GM18507 (cell line): ENCODE results near the gene SCYL2.
A peak's percentile ranks its signal among the peaks of the same experiment; 100 is the strongest.
"Not testable (repeated sequence)": the region's sequence is repeated elsewhere in the genome, so short reads cannot be mapped to it uniquely, and the experiment has no call there.

Experiments used
- DNase-seq: peaks from one replicate; pipeline ENCODE4 v3.0.0; 2011; ENCODE audit warnings: low read depth; ENCODE audit not compliant: insufficient read length; ENCODE audit errors: extremely low spot score
- FAIRE-seq: peaks from 2 replicates; lab custom pipeline; 2011; peaks lifted over from hg19 to GRCh38; lab: Jason Lieb, UNC

The SCYL2 gene

GRCh38 chr12:100308138-100308537, 41.2 kb downstream of the SCYL2 start:
- FAIRE-seq = not testable (repeated sequence)

GRCh38 chr12:100311317-100311716, 44.3 kb downstream of the SCYL2 start:
- DNase-seq (no peak), FAIRE-seq (no peak)

More at GRCh38 chr12:100308138-100308537, 41.2 kb downstream of the SCYL2 start:
- DNase-seq = not testable (repeated sequence)

GRCh38 chr12:100317371-100317770, 50.4 kb downstream of the SCYL2 start:
- no peak for DNase-seq
- FAIRE-seq = no peak

GRCh38 chr12:100324498-100324897, 57.5 kb downstream of the SCYL2 start:
- DNase-seq (no peak), FAIRE-seq (peak; percentile 31)

- DNase-seq (no peak), FAIRE-seq (no peak)
Measured at GRCh38 chr12:100326208-100326607, 59.2 kb downstream of the SCYL2 start.

GRCh38 chr12:100329800-100330199, 62.8 kb downstream of the SCYL2 start:
- DNase-seq (no peak), FAIRE-seq (peak; percentile 88)

GRCh38 chr12:100331871-100332270, 64.9 kb downstream of the SCYL2 start:
- FAIRE-seq = no peak
- no peak for DNase-seq

- no peak for FAIRE-seq
Measured at GRCh38 chr12:100332852-100333251, 65.9 kb downstream of the SCYL2 start.

GRCh38 chr12:100337299-100337698, 70.3 kb downstream of the SCYL2 start:
- FAIRE-seq (no peak), DNase-seq (no peak)

More at GRCh38 chr12:100332852-100333251, 65.9 kb downstream of the SCYL2 start:
- DNase-seq = no peak

GRCh38 chr12:100337727-100338126, 70.8 kb downstream of the SCYL2 start:
- DNase-seq = no peak
- no peak for FAIRE-seq

- FAIRE-seq (no peak), DNase-seq (no peak)
Measured at GRCh38 chr12:100339071-100339470, 72.1 kb downstream of the SCYL2 start.

GRCh38 chr12:100342897-100343296, 75.9 kb downstream of the SCYL2 start:
- not testable (repeated sequence) for DNase-seq, FAIRE-seq

- not testable (repeated sequence) for FAIRE-seq, DNase-seq
Measured at GRCh38 chr12:100344351-100344750, 77.4 kb downstream of the SCYL2 start.

GRCh38 chr12:100345020-100345767, 78.2 kb downstream of the SCYL2 start:
- FAIRE-seq (no peak), DNase-seq (no peak)

- FAIRE-seq (no peak), DNase-seq (no peak)
Measured at GRCh38 chr12:100346660-100347059, 79.7 kb downstream of the SCYL2 start.

- DNase-seq = no peak
- FAIRE-seq = no peak
Measured at GRCh38 chr12:100348657-100349454, 81.9 kb downstream of the SCYL2 start.

GRCh38 chr12:100356644-100357223, 89.8 kb downstream of the SCYL2 start, which contains the start of gene SLC17A8:
Gene SLC17A8 (plus strand): TSS chr12:100357074. CDS start chr12:100357392, 318 bp downstream.
- DNase-seq (no peak), FAIRE-seq (no peak)

GRCh38 chr12:100359248-100359647, 92.3 kb downstream of the SCYL2 start:
- no peak for DNase-seq

GRCh38 chr12:100359822-100360221, 92.8 kb downstream of the SCYL2 start:
- no peak for FAIRE-seq
- DNase-seq = no peak

More at GRCh38 chr12:100359248-100359647, 92.3 kb downstream of the SCYL2 start:
- no peak for FAIRE-seq

- no peak for FAIRE-seq
Measured at GRCh38 chr12:100360450-100360849, 93.5 kb downstream of the SCYL2 start.

More at GRCh38 chr12:100360450-100360849, 93.5 kb downstream of the SCYL2 start:
- no peak for DNase-seq
